HG02759 (cell line): ENCODE results near the gene TXNDC12.
"Not testable (repeated sequence)": the region's sequence is repeated elsewhere in the genome, so short reads cannot be mapped to it uniquely, and the experiment has no call there.

Source experiments
- ATAC-seq: cut with Tn5 transposase; IDR thresholded peaks from one replicate; pipeline ENCODE4 v1.9.1; 2021; ENCODE audit warnings: mild to moderate bottlenecking, moderate library complexity; ENCODE audit not compliant: unreplicated experiment

Gene TXNDC12

GRCh38 chr1:52055066-52055865 lies at the start of gene TXNDC12:
TXNDC12 (minus strand) TSS chr1:52055191; CDS start chr1:52055096, 95 bp downstream.
- peak; percentile 49 for ATAC-seq

- ATAC-seq = peak; percentile 83
These were observed 47.5 kb upstream of the TXNDC12 start for GRCh38 chr1:52102336-52103013.

- ATAC-seq = no peak
These were observed 43.3 kb upstream of the TXNDC12 start for GRCh38 chr1:52098139-52098871.

GRCh38 chr1:52096216-52096615 lies 41.2 kb upstream of the TXNDC12 start:
- no peak for ATAC-seq

GRCh38 chr1:52094300-52094699 lies 39.3 kb upstream of the TXNDC12 start:
- ATAC-seq = not testable (repeated sequence)

DNA sequence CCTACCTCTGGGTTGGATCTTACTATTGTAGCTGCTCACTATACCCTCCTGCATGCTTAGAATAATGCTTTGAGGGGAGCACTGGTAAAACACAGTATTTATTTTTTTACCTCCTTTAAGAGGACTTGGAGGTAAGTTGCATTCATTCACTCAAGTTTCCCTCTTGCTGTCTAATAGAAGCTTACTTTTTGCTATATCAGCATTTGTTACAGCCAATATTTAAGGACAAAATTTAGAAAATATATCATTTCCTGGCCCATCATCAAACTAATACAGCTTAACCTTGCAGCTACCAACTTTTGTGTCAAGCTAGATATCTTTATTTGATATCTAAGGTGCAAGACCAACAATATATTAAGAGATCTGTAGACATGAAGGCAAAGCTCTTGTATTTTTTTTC lies 32.9 kb upstream of the TXNDC12 start:
- ATAC-seq = not testable (repeated sequence)

DNA sequence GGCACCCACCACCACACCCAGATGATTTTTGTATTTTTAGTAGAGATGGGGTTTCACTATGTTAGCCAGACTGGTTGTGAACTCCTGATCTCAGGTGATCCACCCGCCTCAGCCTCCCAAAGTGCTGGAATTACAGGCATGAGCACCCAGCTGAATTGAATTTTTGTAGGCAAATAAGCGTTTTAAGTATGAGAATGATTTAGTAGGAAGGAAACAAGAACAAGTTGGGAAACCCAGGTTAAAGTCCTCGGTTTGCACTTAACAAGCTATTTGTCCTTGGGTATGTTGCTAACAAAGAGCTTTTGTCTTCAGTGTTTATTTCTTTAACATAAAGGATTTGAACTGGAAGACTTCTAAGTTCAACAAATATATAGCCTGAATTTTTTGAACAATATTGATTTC lies 25.0 kb upstream of the TXNDC12 start:
- ATAC-seq = no peak

DNA sequence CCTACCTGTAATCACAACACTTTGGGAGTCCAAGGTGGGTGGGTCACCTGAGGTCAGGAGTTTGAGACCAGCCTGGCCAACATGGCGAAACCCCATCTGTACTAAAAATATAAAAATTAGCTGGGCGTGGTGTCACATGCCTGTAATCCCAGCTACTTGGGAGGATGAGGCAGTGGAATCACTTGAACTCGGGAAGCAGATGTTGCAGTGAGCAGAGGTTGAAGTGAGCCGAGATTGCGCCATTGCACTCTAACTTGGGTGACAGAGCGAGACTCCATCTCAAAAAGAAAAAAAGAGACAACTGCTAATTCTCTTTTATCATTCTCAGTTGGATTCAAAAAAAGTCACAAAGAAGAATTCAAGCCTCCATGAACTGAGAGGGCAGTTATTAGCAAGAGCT lies 22.3 kb upstream of the TXNDC12 start:
- ATAC-seq = not testable (repeated sequence)

DNA sequence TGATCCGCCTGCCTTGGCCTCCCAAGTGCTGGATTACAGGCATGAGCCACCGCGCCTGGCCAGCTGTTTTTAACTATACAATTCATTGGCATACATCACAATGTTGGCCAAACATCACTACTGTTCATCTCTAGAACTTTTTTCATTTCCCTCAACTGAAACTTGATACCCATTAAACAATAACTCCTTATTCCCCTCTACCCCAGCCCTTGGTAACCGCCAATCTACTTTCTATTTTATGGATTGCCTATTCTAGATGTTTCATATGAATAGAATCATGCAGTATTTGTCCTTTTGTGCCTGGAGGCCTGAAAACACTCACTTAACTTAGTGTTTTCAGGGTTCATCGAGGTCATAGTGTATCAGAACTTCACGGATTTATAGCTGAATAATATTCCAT lies 17.3 kb upstream of the TXNDC12 start:
- ATAC-seq = no peak

- ATAC-seq = no peak
These were observed 15.7 kb upstream of the TXNDC12 start for GRCh38 chr1:52070704-52071103.

DNA sequence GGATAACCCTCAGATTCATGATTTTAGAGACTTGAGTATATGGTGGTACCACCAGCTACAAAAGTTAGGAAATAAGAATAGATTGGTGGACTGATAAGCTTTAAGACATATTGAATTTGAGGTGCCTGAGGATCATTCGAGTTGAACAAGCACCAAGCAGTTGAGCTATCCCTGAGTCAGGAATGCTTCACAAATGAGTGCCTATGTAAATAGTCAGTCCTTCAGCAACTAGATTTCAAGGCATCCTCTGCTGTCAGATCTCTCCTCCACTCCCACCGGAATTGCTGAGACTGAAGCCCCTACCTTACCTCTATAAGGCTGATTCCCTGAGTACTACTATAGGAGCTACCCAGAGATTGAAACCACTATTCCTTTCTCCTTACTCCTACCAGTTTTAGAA lies 8.2 kb upstream of the TXNDC12 start:
- no peak for ATAC-seq

DNA sequence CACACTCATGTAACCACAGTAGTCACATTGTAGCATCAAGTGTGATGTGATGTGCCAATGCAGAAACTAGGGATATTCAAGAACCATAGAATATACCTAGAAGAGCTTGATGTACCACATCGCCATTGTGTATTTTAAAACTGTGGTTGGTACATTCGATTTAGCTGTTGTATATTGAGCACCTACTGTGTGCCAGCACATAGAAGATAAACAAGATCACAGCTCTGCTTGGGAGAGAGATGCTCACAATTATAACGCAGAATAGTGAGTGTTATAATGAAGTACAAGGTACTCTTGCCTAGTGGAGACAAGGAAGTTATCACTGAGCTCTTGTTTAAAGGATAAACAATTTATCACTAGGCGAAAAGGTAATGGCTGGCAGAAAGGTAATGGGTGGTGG lies 5.8 kb upstream of the TXNDC12 start:
- ATAC-seq = no peak

DNA sequence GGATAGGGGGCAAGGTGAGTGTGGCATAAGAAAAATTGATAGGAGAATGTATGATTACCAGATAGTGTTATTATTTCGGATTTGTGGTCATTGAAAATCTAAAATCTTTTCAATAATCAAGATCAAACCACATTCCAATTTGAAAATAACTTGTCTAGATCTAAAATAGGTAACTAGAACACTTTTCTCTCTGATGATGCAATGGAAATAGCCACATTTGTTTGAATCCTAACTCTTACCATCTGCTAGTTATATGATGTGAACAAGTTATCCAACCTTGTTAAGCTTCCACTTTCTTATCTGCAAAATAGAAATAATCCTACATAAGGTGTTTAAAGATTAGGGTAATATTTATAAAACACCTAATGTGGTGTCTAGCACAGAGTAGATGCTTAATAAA lies 4.9 kb upstream of the TXNDC12 start:
- no peak for ATAC-seq

GRCh38 chr1:52059321-52059720 lies 4.3 kb upstream of the TXNDC12 start:
- no peak for ATAC-seq

GRCh38 chr1:52057876-52058415 lies 3.0 kb upstream of the TXNDC12 start:
- no peak for ATAC-seq

- ATAC-seq = no peak
These were observed 2.3 kb upstream of the TXNDC12 start for GRCh38 chr1:52057255-52057654.

GRCh38 chr1:52056937-52057231 lies 1.9 kb upstream of the TXNDC12 start:
- no peak for ATAC-seq

DNA sequence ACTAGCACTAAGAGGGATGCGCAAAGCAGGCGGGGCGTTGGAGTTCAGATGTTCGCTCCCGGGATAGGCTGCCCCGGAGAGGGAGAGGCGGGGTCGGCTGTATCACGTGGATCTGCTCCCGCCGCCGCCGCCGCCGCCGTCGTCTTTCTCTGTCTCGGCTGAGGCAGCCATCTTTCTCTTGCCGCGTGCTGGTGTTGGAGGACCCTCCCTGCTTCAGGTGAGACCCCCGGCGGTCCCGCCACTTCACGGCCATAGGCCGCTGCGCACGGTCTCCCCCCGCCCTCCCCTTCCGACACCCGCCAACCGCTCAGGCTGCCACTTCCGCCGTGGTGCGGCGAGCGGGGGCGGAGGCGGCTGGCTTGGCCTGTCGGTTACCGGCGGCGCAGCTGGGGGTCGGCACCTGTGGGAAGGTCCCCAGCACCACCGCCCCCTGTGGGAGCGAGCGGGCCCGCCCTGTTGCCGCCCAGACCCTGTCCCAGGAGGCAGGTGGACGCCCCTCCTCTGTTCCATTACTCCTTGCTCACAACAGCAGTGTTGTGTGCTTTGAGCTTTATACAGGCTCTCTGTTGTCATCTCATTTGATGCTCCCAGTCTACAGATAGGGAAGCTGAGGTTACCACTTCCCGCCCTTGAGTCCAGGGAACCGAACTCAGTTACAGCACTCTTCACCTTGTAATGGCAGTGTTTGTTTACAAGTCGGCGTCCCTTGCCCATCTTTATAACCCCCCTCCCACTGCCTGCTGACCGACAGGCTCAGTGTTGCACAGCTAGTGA lies 1.4 kb upstream of the TXNDC12 start, which contains the start of gene BTF3L4:
Gene BTF3L4, plus strand, starts transcription at position 133 of the 774 bp plus-strand sequence. CDS start 3,553 bp downstream, outside the sequence.
- ATAC-seq = peak; percentile 81

GRCh38 chr1:52055866-52056162 lies 823 bp upstream of the TXNDC12 start:
- no peak for ATAC-seq

DNA sequence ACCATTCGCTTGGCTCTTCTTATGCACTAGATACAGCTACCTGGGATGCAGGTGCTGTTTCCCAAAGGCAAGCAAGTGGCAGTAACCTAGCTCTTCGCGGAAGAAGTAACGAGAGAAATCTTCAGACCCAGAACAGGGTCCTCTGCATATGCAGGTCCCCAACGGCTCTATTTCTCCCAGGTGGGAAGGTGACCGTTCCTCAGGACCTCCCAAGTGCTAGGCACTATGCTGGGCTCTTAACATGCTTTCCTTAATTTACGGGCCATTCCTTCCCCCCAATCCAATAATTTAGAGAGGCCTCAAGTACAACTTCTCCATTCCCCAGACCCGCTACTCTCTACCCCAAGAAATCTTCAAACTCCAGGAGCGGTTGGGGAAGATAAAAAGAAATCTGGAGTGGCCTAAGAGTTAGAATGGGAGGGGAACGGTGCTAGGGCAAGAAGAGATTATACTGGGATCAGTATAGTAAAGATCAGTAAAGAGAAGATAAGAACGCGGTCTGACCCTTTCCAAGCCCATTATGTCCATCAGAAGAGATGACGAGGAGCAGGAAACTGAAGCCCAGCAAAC lies 410 bp downstream of the TXNDC12 start:
- ATAC-seq = no peak

- ATAC-seq = no peak
These were observed 1.1 kb downstream of the TXNDC12 start for GRCh38 chr1:52053862-52054261.
